HTERT RPE-1 (cell line): ENCODE results near the gene STXBP2.

Source experiments
- in situ Hi-C: fragments of 300-500 bp; cut with MboI; formaldehyde crosslinking; loops from 4 replicates; pipeline ENCODE4 v1.14.3; 2020; ENCODE audit warnings: low sequenced_read_pairs

STXBP2 gene

DNA sequence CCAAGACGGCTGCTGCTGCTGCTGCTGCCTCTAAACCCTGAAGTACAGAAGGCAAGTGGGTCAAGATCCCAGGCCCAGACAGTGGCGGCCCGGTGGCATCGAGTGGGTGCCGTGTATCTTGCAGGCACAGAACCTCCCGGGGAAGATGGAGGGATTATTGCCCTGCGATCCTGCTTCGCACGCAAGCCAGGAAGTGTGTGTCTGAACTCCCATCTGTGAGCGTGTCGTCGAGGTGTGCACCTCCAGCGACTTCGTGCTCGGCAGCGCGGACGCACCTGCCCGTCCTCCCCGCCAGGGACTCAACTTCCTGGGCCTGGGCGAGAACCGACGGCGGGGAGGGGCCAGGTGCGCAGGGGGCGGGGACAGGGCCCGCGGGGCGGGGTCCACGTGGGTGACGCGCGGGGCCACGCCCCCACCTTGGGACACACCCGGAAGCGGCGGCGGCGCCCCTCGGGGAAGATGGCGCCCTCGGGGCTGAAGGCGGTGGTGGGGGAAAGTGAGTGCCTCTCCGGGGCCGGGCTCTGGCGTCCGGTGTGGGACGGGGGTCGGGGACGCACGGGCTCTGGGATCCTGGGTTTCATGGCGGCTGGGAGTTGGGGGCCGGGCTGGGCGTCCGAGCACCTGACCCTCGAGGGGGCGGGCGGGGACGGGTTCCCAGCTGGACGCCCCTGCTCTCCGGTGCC, at the start of gene STXBP2:
TSS of gene STXBP2 (plus strand) at position 420 of the 683 bp plus-strand sequence. CDS start at position 460, 40 bp downstream.
- in situ Hi-C loops = no loop called here

DNA sequence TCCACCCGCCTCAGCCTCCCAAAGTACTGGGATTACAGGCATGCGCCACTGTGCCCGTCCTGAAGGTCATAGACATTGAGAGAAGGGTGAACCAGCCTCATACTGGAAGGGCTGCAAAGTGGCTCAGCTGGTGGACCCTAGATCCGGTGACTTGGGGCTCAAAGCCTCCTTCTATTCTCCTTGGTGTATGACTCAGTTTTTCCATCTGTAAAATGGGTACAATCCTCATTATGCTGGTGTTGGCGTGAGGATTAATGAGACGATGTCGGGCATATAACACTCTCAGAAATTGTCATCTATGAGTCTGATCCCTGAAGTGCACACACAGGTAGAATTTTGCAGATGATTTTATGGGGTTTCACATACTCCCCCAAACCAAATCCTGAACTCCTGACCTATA, 47.1 kb upstream of the STXBP2 start:
- in situ Hi-C loops = no loop called here

DNA sequence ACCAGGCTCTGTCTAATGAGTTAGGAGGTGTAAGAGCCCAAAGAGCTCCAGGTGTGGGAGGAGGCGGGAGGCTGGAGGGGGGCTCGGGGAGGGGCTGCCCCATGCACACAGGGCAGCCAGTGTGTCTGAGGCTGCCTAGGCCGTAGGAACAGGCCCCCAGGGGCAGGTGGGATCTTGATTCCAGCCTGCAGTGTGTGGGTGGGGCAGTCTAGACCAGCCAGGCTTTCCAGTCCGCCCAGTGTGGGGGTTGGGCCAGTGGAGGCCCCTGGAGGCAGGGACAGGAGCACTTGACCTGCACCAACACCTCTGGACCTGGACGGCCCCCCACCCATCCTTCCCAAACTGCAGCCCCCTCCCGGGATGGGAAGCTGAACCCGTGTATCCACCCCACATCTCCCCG, 46.7 kb upstream of the STXBP2 start:
- in situ Hi-C loops = no loop called here

DNA sequence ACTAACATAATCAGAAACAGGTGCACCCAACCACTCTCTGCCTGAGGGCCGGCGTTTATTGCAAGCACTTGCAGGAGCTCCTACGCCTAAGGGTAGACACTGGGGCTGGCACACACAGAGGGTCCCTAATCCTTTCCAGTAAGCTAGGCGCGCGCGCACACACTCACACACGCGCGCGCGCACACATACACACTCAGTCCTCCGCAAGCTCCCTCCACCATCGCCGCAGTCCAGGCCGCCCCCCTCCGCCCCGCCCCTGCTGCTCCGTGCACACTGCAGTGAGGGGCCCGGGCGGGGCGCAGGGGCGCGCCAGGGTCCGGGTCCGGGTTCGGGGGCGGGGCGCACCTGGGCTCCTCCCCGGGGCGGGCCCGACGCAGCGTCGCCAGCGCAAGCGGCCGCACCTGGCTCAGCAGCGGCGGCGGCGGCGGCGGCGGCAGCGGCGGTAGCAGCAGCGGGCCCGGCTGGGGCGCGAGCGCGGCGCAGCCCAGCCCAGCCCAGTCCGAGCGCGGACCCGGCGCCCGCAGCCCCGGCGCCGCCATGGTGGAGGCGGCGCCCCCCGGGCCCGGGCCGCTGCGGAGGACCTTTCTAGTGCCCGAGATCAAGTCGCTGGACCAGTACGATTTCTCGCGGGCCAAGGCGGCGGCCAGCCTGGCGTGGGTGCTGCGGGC, 41.3 kb upstream of the STXBP2 start, which contains the start of gene CAMSAP3:
TSS of gene CAMSAP3 (plus strand) at position 398 of the 668 bp plus-strand sequence. CDS start at position 538, 140 bp downstream.
- in situ Hi-C loops = no loop called here

DNA sequence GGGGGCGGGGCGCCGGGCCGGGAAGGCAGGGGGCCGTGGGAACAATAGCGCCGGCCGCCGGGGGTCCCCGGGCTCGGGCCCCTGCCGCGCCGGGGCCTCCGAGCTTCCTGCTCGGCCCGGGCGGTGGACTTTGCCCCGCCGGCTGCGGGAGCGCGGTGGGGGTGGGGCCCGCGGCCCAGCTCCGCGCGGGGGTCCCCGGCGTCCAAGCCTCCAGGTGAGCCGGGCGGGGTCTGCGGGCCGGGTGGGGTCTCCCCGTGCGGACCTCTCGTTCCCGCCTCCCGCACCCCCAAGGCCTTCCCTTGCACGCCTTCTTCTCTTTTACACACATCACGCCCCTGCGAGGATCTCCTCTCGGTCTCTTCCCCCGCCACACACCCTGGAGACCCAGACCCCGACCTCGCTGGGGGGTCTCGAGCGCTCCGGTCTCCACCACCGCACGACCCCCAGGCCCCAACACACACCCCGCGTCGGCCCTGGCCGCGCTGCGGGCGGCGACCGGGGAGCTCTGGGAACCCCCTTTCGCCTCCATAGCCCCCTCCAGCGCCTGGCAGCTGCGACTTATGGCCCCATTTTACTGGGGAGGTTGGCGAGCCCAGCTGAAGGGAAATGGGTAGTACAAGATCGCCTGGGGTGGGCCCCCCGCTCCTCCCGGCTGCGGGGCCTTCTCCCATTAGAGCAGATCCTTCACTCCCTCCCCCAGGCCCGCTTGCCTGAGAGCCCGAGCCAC, 40.5 kb upstream of the STXBP2 start:
- in situ Hi-C loops = no loop called here

DNA sequence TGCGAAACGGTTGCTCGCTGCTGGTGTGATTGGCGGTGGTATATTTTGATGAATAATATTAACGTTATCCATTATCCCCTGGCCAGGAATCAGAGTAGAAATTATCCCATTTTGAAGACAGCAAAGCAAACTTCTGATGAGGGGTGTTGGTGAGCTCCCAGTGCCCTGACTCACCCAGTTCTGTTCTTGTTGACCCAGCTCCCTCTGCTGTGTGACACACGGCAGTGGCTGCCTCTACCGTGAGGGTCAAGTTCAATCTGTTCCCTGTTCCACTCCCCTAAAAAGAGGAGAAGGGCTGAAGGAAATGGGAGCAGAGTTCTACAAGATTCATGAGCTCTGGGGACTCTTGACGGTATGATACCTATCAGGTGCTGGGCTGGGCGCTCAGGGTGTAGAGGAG, 39.2 kb upstream of the STXBP2 start:
- in situ Hi-C loops = no loop called here

DNA sequence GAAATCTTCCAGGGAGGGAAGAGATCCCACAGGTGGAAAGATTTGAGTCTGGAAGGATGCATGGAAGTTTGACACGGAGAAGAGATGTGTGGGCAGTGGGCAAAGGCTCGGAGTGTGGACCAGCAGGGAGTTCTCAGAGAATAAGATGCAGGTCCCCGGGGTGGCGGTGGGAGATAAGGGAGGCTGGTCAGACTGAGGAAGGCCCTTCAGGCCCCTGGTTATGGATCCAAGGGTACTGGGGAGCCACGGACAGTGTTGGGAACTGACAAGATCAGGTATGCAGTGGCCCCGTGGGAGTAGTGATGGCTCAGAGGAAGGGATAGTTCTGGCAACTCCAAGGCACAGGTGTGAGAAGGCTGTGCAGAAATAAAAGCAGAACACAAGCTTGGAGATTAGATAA, 38.7 kb upstream of the STXBP2 start:
- in situ Hi-C loops = no loop called here

DNA sequence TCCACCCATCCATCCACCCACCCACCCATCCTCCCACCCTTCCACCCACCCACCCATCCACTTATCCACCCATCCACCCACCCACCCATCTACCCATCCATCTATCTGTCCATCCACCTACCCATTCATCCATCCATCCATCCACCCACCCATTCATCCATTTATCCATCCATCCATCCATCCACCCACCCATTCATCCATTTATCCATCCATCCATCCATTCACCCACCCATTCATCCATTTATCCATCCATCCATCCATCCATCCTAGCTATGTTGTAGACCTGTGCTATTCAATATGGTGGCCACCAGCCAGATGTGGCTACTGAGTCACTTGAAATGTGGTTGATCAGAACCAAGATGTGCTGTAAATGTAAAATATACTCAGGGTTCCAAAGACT, 36.2 kb upstream of the STXBP2 start:
- in situ Hi-C loops = no loop called here

DNA sequence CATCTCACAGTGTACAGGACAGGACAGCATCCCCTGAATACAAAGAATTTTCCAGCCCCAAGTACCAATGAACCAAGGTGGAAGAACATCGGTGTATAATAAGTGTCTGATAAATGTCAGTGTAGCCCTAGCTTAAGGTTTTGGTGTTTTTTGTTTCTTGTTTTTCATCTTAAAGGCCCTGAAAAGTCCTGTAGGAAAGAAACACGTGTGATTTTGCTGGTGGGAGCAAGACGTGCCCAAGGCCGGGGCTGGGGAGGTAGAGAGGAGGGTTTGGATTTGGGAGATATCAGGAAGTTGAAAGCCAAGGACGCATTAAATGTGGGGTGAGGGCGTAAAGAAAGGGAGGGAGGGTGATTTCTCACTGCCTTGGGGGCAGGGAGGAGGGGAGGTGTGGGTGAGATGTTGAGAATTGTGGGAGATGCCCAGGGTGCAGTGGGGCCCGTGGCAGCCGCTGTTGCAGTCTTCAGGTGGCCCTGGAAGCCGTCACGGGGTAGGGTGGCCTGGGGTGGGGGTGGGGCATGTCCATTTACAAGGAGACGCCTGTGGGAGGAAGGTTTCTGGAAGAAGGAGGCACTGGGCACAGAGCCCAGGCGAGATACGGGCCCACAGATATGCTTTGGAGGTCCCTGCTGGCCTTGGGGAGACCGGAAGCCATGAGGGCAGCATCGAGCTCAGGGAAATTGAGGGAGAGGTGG, 34.5 kb upstream of the STXBP2 start:
- in situ Hi-C loops = no loop called here

DNA sequence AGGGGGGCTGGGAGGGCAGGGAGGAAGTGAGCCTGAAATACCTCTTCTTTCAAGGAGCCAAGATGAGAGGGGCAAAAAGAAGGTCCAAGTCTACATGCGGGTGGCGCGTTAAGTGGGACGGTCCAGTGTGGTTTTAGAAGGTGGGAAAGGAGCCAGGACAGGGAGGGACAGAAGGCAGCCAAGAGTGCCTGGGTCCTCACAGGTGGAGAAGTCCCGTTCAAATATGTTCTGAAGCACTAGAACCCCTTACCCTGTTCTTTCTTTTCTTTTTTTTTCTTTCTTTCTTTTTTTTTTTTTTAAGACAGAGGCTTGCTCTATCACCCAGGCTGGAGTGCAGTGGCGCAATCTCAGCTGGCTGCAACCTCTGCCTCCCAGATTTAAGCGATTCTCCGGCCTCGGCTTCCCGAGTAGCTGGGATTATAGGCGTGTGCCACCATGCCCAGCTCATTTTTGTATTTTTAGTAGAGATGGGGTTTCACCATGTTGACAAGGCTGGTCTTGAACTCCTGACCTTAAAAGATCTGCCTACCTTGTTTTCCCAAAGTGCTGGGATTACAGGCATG, 33.9 kb upstream of the STXBP2 start:
- in situ Hi-C loops = no loop called here

DNA sequence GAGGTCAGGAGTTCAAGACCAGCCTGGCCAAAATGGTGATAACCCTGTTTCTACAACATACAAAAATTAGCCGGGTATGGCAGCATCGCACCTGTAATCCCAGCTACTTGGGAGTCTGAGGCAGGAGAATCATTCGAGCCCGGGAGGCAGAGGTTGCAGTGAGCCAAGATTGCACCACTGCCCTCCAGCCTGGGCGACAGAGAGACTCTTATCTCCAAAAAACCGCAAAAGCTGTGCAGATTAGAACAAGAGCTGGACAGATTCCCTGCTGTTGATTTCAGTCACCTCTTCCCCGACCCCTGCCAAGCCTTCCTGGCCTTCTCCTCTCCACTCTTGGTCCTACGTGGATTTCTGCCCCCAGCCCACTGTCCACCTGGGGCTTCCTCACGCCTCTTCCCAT, 33.0 kb upstream of the STXBP2 start:
- in situ Hi-C loops = no loop called here

DNA sequence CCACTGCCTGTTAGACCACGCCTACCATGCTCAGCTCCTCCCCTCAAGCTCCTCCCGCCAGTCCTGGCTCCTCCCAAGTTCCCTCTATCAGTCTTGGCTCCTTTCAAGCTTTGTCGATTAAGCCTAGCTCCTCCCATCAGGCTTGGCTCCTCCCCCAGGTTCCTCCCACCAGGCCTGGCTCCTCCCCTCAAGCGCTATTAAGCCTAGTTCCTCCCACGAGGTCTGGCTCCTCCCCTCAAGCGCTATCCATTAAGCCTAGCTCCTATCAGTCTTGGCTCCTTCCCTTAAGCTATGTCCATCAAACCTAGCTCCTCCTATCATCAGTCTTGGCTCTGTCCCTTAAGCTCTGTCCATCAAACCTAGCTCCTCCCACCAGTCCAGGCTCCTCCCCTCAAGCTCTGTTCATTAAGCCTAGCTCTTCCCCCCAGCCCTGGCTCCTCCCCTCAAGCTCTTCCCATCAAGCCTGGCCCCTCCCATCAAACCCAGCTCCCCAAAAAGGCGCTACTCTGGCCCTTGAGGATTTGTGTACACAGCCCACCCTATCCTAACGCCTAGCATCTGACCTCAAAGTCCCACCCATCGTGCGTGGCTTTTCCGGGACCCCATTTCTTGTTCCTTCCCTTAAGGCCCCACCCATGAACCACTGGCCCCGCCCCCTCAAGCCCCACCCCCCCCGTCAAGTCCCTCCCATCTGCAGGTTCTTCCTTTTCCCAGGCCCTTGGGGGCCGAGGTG, 31.3 kb upstream of the STXBP2 start:
- in situ Hi-C loops = no loop called here

DNA sequence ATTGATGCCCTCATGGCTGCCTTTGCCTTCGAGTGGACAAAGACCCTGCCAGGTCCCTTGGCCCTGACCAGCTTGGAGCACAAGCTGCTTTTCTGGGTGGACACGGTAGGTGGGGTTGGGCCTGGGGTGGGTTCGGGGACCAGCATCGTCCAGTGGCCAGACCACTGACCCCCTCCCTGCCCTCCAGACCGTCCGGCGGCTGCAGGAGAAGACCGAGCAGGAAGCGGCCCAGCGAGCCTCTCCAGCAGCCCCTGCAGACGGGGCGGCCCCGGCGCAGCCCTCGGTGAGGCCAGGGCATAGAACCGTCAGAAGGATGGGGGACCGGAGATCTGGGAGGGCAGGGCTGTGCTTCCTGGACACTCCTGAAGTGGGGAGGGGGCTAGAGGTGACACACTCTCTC, 30.6 kb upstream of the STXBP2 start:
- in situ Hi-C loops = no loop called here

DNA sequence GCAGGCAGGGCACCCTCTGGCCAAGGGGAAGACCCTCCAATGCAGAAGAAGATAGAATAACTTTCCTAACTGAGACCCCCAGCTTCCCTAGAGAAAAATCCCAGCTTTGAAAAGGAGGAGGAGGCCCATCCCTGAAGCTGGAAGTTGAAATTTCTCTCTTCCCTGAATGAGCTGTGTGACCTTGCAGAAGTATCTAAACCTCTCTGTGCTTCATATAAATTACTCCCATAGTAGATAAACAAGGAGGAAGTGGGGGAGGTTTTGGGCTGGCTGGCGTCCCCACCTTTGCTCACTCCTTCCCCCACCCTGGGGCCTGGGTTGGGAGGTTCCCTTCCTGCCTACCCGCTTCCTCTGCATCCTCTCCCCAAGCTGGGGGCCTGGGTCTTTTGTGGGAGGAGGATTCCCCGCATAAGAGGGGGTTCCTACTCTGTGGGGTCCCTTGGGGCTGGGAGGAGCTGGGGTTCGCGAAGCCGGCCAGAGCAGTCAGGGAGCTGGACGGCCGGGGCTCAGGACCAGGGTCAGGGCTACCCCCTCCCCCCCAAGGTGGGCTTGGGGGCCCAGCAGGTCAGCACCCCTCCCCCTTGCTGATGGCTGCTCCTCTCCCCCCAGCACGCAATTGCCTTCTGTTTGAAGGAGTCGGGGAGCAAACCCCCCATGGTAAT, 29.6 kb upstream of the STXBP2 start:
- in situ Hi-C loops = no loop called here

DNA sequence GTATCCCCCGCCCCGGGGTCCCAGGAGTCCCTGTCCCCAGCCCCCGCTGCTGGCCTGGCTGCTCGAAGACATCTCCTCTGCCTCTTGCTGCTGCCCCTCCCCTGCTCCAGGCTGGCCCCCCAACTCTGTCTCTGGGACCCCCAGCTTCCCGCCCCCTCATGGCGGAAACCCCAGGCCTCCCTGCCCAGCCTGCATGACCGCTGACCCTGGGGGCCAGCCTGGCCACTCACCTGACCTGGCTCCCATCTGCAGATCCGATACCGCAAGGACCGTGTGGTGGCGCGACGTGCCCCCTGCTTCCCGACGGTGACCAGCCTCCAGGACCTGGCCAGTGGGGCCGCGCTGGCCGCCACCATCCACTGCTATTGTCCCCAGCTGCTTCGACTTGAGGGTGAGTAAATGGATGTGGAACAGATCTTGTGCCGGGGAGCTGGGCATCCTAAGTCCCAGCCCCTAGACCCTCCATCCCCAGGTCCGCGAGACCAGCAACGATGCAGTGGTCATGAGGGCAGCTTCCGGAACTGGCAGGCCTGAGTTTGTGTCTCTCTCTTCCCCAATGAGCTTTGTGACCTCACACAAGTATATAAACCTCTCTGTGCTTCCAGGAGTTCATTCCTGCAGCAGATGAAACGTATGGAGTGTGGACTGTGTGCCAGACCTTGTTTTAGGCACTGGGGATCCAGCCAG, 28.9 kb upstream of the STXBP2 start:
- in situ Hi-C loops = no loop called here

DNA sequence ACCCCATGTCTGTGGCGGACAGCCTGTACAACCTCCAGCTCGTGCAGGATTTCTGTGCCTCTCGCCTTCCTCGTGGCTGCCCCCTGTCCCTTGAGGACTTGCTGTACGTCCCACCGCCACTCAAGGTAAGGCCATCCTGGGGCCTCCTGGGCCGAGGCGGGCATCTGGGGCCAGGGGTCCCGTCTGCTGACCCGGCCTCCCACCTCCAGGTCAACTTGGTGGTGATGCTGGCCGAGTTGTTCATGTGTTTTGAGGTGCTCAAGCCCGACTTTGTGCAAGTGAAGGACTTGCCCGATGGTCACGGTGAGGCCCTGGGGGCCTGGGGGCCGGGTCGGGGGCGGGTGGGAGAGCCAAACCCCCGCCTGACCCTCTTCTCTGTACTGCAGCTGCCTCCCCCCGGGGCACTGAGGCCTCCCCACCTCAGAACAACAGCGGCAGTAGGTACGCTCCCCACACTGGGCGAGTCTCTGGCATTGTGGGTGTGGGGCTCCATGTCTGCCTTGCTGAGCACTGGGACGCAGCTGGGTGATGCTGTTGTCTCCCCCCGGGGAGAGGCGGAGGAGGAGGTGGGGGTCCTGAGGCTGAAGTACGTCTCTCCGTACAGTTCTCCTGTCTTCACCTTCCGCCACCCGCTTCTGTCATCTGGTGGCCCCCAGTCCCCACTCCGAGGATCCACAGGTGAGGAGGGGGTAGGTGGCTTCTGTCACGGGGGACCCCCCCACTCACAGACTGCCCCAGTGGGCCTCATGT, 26.2 kb upstream of the STXBP2 start:
- in situ Hi-C loops = no loop called here

DNA sequence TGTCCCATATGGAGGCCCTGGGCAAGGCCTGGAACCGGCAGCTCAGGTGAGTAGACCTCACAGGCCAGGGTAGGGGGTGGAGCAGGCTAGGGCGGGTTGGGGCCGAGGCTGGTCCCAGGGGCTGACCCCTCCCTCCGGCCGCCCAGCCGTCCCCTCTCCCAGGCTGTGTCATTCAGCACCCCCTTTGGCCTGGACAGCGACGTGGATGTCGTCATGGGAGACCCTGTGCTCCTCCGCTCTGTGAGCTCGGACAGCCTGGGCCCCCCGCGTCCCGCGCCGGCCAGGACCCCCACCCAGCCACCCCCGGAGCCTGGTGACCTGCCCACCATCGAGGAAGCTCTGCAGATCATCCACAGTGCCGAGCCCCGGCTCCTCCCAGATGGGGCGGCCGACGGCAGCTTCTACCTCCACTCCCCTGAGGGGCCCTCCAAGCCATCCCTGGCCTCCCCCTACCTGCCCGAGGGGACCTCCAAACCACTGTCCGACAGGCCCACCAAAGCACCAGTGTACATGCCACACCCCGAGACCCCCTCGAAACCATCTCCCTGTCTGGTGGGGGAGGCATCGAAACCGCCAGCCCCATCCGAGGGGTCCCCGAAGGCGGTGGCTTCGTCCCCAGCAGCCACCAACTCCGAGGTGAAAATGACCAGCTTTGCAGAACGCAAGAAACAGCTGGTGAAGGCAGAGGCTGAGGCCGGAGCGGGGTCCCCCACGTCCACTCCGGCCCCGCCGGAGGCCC, 25.2 kb upstream of the STXBP2 start:
- in situ Hi-C loops = no loop called here
